Breast epithelium (tissue), 3 donors: Measurements from ENCODE around the gene CEP295NL.

Experiments
- POLR2A ChIP-seq: fragments of 450-650 bp; IDR thresholded peaks from one replicate; pipeline ENCODE4 v1.6.1; 2016; ENCODE audit warnings: antibody characterized with exemption, mild to moderate bottlenecking, moderate library complexity
- POLR2AphosphoS5 ChIP-seq, 3 donors: sonication (generic); formaldehyde crosslinking; IDR thresholded peaks; one replicate each; pipeline ENCODE4 v1.6.1; 2017; ENCODE audit warnings: antibody characterized with exemption in 3 of 3
- TF ChIP-seq, protein P1 (sequence below), 3 donors: fragments of 450-650 bp; IDR thresholded peaks; one replicate each; pipeline ENCODE4 v1.5.1; 2016 to 2017; ENCODE audit warnings: antibody characterized with exemption in 3 of 3, mild to moderate bottlenecking in 3 of 3, moderate library complexity in 3 of 3

DNA sequence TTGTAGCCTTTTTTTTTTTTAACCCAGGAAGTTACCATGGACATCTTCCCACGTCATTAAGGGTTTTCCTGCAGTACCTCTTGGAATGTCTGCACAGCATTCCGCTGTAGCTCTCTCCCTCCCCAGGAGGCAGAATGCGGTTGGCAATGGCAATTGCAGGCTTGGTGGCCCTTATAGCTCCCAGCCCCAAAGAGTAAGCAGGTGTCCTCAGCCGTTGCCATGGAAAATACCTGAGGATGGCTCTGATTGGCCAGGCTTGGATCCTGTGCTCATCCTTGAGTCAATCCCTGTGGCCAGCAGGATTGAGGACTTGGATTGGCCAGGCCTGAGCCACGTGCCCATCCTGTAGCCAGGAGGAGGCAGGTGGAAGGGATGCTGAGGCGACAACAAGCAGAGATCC is 37.7 kb upstream of the CEP295NL start:
- TF ChIP-seq, protein P1, sequence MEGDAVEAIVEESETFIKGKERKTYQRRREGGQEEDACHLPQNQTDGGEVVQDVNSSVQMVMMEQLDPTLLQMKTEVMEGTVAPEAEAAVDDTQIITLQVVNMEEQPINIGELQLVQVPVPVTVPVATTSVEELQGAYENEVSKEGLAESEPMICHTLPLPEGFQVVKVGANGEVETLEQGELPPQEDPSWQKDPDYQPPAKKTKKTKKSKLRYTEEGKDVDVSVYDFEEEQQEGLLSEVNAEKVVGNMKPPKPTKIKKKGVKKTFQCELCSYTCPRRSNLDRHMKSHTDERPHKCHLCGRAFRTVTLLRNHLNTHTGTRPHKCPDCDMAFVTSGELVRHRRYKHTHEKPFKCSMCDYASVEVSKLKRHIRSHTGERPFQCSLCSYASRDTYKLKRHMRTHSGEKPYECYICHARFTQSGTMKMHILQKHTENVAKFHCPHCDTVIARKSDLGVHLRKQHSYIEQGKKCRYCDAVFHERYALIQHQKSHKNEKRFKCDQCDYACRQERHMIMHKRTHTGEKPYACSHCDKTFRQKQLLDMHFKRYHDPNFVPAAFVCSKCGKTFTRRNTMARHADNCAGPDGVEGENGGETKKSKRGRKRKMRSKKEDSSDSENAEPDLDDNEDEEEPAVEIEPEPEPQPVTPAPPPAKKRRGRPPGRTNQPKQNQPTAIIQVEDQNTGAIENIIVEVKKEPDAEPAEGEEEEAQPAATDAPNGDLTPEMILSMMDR (IDR thresholded peaks at IDR 0.05) = no peak
- no peak for TF ChIP-seq POLR2AphosphoS5 (IDR thresholded peaks at IDR 0.05)
- no peak for TF ChIP-seq POLR2A
